SK-N-MC (cell line): Measurements from ENCODE around the gene MEGF9.

Experiments
- EZH2 ChIP-seq: fragments of 200-600 bp; sonication (generic); IDR thresholded peaks from one replicate; pipeline ENCODE4 v1.6.1; 2017; ENCODE audit warnings: antibody characterized with exemption
- FOXP2 ChIP-seq: optimal IDR thresholded peaks from 2 replicates; pipeline ENCODE3; 2011; ENCODE audit warnings: mild to moderate bottlenecking, moderate library complexity; ENCODE audit not compliant: insufficient read depth; ENCODE audit errors: extremely low read length, control extremely low read depth

DNA sequence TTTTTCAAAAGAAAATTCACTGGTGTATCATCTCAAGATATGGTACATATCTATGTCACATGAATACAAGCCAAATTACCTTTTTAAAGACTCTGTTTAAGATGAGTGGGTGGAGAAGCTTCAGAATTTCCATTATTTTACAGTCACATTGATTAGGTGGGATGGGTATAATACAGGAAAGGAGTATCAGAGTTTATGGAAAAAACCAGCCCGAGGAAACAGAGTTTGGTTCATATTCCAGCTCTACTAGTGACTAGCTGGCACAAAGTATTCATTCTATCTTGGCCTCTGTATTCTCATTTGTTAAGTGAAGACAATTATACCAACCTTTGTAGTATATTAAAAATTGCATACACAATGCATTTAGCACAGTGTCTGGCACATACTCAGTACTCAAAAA is 87.8 kb downstream of the MEGF9 start:
- TF ChIP-seq EZH2: no peak
- no peak for TF ChIP-seq FOXP2
